GM12872 (cell line): Measurements from ENCODE around the gene ARHGAP22.

Source experiments
- TF ChIP-seq, protein P1 (sequence below): IDR thresholded peaks from 3 replicates; pipeline ENCODE4 v1.5.1; 2011; ENCODE audit warnings: low read depth, mild to moderate bottlenecking, low read length, moderate library complexity; ENCODE audit not compliant: insufficient read depth

Gene ARHGAP22

DNA sequence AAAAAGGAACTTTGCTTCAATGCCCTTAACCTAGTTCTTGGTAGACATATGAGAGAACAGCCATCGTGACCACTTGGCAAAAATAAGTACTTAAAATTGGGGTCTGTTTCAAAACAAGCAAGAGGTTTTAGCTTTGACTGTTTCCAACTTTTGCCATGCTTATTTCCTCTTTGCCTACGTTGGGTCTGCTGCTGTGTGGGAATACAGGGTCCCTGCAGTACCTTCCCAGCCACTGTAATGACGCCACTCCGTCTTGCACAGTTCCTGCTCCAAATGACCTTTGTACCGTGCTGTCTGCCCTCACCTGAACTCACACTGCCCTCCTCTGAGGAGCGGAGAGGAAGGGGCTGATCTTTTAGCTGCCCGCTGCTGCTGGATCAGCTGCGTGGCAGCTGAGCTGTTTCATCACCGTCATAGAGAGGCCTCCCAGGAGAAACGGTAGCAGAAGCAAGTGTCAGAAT lies 165.3 kb downstream of the ARHGAP22 start:
- TF ChIP-seq, protein P1, sequence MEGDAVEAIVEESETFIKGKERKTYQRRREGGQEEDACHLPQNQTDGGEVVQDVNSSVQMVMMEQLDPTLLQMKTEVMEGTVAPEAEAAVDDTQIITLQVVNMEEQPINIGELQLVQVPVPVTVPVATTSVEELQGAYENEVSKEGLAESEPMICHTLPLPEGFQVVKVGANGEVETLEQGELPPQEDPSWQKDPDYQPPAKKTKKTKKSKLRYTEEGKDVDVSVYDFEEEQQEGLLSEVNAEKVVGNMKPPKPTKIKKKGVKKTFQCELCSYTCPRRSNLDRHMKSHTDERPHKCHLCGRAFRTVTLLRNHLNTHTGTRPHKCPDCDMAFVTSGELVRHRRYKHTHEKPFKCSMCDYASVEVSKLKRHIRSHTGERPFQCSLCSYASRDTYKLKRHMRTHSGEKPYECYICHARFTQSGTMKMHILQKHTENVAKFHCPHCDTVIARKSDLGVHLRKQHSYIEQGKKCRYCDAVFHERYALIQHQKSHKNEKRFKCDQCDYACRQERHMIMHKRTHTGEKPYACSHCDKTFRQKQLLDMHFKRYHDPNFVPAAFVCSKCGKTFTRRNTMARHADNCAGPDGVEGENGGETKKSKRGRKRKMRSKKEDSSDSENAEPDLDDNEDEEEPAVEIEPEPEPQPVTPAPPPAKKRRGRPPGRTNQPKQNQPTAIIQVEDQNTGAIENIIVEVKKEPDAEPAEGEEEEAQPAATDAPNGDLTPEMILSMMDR = no peak

DNA sequence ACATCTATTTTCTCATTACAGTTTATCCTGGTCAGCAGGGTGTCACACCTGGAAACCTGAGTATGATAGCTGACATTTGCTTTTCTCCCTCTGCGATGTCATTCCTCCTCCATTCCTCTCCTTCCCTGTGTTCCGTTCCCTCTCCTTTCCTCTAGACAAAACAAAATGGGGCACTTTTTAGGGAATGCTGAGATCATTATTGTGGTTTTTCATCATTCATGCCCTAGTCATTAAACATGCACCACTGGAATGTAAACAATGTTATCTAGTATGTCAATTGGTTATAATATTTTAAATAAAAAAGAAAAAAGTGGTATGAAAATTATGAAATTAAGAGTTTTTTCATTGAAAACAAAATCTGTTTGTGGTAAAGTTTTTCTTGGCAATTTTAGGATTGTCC lies 165.8 kb downstream of the ARHGAP22 start:
- TF ChIP-seq, protein P1 = no peak

DNA sequence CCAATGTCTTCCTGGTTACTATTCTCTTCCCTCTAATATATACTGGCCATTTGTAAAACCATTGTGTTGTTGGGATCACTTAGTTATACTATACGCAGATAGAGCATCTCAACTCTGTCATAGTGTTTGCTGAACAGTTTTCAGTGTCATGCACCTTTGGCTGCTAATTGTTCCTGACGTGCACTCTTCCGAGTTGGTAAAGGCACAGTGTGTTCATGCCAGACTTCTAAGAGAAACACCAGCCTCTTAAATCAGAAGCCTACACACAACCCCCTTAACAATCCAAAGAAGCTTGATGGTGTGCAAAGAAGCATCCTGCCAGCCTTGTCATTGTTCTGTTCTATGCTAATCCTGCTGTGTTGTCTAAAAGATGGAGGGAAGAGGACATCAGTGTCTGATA lies 167.3 kb downstream of the ARHGAP22 start:
- TF ChIP-seq, protein P1 = no peak

DNA sequence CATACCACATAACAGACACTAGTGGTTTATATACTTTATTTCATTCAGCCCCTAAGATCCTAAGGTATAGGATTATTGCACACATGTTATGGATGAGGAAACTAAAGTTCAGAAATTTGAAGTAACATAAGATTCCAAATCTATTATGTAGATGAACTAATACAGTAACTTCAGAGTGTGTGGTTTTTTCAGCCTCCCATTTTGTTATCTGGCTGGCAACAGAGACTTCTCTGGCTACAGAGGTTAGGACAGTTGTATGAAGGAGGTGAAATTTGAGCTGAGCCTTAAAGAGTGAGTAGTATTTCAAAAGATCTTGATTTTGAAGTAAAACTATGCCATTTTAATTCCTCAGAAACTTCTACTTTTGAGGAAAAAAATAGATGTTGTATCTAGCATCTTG lies 173.0 kb downstream of the ARHGAP22 start:
- TF ChIP-seq, protein P1 = no peak

DNA sequence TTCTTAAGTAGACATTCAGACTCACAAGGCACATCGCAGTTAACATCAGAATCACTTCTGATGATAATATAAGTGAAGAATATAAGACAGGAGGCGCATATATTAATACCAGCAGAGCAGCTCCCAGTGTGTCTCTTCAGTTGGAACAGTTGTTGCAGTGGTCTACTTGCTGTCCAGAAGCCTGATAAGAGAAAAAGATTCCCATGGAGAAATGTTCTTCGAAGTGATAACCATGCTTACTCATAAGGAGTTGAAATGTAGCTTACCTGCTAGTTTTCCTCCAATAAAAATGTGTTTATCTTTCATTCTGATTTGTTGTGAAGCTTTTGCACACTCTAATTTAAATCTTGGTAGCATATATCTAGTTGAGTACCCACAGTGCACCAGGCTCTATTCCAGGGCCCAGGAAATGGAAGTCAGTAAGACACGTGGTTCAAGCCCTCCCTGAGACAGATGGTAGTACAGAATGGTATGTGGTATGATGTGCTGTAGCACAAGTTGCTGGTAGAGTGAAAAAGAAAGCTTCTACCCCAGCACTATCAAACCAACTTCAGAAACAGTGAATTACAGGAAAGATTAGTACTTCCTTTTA lies 174.4 kb downstream of the ARHGAP22 start:
- TF ChIP-seq, protein P1 = no peak

DNA sequence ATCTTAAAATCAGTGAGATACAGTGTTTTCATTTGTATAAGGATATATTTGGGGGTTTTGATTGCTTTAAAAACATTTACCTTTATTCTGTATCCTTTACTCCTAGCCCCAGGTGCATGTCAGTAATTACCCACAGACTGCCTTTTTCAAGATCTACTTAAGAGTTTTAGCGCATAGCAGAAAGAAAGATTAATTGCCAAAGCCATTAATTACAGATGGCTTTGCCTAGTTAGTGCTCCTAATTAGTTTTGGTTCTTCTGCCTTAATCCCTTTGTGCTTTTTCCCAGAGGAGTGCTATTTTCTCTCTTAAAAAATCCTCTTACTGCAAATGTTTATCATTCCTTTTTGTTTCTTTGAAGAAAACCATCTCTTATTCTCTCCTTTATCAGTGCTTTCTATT lies 175.6 kb downstream of the ARHGAP22 start:
- TF ChIP-seq, protein P1 = no peak

DNA sequence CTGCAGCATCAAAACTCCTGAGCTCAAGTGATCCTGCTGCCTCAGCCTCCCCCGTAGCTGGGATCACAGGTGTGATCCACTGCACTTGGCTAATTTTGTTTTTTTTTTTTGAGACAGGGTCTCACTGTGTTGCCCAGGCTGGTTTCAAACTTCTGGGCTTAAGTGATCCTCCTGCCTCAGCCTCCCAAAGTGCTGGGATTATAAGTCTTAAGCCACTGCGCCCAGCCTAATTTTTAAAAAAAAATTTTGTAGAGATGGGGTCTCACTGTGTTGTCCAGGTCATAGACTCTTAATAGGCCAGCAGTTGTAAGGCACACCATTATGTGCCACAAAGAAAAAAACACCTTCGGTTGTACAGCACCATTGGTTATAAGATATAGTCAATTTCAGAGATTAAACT lies 176.0 kb downstream of the ARHGAP22 start:
- TF ChIP-seq, protein P1 = no peak
